ENCODE measurements around the gene ATP1A1.

The ATP1A1 gene

DNA sequence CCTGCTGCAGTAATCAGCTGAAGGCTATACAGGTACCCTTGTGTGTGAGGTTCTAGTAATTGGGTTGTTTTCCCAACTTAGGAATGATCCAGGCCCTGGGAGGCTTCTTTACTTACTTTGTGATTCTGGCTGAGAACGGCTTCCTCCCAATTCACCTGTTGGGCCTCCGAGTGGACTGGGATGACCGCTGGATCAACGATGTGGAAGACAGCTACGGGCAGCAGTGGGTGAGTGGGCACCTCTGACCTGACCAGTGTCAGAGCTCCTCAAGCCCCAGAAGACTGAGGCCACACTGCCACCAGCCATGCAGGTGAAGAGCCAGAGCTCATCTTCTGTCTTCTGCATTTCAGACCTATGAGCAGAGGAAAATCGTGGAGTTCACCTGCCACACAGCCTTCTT is 27.7 kb downstream of the ATP1A1 start:
- DNase-seq (ENCODE audit: insufficient read length, low spot score), result no peak
- no peak for TF ChIP-seq POLR2A (IDR thresholded peaks at IDR 0.05; ENCODE audit: low read depth, low read length)
- no peak for FAIRE-seq

DNA sequence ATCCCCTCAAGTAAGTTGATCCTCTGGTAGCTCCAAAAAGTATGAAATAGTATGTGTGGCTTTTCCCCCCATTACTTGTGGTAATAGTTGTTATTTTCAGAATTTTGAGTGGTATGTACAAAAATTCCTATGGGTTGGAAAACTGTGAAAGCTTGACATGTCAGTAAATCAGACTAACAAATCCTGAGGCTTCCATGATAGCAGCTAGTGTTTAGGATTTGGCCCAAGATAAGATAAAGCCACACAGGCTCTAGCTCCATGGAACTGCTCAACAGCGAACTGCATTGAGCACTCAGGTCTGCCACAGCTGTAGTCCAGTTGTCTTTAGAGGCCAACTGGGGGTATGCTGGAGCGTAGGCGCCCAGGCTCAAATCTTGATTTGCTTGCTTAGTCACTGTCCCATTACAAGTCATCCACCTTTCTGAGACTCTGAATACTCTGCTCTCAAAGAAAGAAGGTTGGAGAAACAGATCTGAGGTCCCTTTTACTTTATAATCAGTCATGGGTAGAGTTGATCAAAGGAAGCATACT is 28.7 kb downstream of the ATP1A1 start:
- FAIRE-seq (no peak), DNase-seq (ENCODE audit: insufficient read length, low spot score) (no peak)
- TF ChIP-seq POLR2A (IDR thresholded peaks at IDR 0.05; ENCODE audit: low read depth, low read length), result no peak

DNA sequence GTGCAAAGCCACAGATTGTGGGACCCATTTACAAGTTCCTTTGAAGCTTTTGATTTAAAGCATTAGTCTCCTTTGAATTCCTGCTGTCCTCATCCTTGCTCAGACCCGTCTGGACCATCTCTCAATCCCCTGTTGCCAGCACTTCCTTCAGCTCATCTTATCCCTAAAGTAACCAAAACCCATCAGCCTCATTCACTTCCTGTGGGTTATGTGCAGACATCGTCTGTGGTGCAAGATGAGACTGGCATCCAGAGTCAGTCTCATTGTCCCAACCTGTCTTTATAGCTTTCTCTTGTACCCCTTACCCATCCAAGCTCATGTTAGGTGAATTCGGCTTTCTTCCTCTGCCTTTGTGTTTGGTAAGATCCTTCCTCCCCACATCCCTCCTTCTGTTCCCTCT is 29.3 kb downstream of the ATP1A1 start:
- FAIRE-seq (no peak), DNase-seq (ENCODE audit: insufficient read length, low spot score) (no peak)
- no peak for TF ChIP-seq POLR2A (IDR thresholded peaks at IDR 0.05; ENCODE audit: low read depth, low read length)

DNA sequence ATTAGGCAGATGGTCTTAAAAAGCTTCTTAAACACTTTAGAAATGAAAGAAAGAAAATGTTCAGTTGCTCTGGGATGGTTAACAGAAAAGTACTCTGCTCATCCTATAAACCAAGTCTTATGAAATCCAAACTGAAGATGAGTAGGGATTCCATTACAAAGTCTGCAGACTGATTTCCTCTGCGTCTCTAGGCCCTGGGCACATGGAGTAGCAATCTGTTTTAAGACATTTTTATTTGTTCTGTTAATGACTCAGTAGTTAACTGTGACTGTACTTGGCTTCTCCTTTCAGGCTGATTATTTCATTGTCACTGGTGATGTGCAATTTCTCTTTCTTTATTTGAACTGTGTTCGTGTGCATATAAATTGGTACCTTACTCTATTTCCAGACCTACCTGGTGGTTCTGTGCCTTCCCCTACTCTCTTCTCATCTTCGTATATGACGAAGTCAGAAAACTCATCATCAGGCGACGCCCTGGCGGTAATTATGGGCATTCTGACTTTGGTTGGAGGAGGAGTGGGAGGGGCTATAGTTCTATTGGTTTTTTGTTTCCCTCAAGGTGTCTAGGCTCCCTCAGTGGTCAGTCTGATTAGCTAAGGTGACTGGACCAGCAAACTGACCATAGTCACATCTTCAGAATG is 30.6 kb downstream of the ATP1A1 start:
- FAIRE-seq (no peak), DNase-seq (ENCODE audit: insufficient read length, low spot score) (no peak)
- no peak for TF ChIP-seq POLR2A (IDR thresholded peaks at IDR 0.05; ENCODE audit: low read depth, low read length)

DNA sequence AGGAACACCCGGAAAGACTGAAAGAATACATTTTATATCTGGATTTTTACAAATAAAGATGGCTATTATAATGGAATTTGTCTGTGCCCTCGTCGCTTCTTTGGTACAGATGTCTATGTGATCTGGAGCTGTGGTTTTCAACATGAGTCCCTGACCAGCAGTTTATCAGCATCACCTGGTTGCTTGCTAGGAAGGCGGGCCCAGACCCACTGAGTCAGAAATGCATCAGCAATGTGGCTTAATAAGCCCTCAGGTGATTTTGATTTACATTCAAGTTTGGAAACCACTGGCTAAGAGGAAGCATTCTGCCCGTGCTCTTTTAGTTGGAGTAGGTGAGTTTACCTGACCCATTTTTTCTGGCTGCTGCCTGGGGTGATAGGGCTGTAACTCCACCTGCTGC is 31.7 kb downstream of the ATP1A1 start:
- DNase-seq (ENCODE audit: insufficient read length, low spot score) (no peak), FAIRE-seq (no peak)
- TF ChIP-seq POLR2A (IDR thresholded peaks at IDR 0.05; ENCODE audit: low read depth, low read length), result no peak

DNA sequence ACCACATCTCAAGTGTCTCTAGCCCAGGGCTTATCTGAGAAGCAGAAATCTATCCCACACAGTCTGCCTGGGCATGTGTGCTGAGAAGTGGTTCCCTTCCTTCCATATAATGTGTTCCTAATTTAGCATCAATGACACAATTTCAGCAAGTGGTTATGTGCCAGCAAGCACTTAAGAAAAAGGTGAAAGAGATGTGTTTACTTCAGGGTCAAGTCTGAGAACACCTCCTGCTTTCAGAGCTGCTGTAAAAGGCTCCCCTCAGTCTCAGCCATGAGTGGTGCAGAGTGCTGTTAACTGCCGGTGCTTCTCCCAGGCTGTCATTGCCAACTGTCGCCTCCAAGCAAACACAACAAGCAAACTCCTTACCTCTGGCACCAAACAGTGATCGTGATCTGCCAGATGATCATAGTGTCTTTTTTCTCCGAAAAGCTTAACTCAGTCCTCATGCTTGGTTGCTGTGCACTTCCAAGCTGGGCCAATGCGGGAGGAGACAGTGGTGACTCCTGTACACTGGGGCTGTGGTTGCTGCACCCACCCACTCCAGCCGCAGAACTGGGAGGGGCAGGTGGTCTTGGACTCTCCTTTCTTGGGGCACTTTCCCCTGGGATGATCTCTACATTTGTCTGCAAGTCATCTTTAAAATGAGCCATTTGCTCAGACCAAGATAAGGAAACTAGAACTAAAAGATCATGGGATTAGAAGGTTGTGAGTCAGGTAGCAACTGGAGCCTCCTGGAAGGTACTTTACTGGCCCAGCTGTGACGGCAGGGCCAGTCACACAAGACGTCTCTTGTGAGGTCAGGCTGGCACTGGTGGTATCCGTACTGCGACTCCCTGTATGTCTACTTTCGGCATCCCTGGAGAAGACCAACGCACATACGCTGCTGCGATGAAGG is 32.4 kb downstream of the ATP1A1 start:
- DNase-seq (ENCODE audit: insufficient read length, low spot score) (no peak), FAIRE-seq (no peak)
- no peak for TF ChIP-seq POLR2A (IDR thresholded peaks at IDR 0.05; ENCODE audit: low read depth, low read length)

DNA sequence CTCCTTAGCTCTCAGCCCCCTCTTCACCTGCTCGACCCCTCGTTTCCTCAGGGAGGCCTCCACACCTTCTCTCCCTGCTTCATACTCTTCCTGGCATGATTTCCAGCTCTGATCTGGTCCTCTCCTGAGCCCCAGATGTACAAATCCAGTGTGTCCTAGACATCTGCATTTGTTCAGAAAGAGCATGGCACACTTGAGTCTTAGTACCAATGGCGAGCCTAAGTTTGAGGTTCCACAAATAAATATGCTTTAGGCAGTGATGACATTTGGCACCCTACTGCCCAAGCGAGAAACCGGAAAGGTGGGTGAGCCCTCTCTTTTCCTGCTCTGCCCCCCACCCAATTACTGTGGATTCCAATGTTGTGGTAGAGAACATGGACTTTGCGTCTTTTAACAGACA is 34.0 kb downstream of the ATP1A1 start:
- no peak for TF ChIP-seq POLR2A (IDR thresholded peaks at IDR 0.05; ENCODE audit: low read depth, low read length)
- FAIRE-seq (no peak), DNase-seq (ENCODE audit: insufficient read length, low spot score) (no peak)

DNA sequence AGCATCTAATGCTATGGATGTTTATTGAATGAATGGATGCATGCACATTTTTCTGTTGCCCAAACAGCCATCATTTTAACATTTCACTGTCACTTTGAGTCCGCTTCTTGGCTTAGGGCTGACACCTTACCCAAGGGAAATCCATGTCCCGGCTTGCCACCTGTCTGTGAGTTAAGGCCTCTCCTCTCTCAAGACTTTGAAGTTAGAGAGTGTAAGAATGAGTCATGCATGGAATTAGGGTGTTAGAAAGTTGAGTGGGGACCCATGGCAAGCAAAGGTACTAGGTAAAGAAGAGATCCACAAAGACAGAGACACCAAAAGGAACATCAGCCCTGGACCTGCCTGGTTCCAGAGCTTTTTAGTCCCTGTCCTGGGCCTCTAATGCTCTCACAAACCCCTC is 35.1 kb downstream of the ATP1A1 start:
- FAIRE-seq, result no peak
- TF ChIP-seq POLR2A (IDR thresholded peaks at IDR 0.05; ENCODE audit: low read depth, low read length), result no peak
- no peak for DNase-seq (ENCODE audit: insufficient read length, low spot score)

DNA sequence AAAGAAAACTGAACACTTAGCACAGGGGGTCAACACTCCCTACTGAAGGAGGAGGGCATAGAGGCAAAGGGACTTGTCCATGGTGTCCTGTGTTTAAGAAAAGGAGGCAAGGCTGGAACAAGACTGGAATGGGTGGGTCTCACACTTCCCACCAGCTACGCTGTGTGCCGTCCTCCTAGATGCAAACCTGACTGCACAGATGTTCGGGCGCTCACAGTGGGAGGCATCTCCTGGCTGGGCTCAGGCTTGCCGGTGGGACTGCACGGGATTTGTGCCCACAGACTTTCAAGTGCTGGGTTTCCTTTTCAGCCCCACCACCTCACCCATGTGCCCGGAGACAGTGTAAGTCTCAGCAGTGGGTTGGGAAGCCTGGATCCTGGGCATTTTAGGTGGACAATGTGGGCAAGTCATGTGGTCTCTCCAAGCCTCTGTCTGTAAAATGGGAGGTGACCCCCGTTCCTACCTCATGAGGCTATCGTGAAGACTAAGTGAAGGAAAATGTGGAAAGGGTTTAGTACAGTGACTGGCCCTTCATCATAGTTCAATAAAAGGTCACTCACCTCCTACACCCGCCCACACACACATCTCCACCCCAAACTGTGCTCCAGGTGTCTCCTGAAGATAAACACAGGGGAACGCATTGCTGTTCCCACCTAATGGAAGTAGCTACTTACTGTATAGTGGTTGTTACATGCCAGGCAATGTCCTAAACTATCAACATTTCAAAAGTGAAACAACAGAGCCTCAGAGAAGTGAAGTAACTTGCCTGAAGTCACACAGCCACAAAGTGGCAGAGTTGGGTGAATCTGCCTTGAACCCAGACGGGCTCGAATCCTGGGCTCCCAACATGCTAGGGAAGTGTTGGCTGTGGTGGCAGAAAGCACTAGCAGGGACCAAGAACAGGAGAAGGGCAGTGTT is 36.0 kb downstream of the ATP1A1 start:
- TF ChIP-seq POLR2A (IDR thresholded peaks at IDR 0.05; ENCODE audit: low read depth, low read length), result no peak
- FAIRE-seq, result no peak
- no peak for DNase-seq (ENCODE audit: insufficient read length, low spot score)

DNA sequence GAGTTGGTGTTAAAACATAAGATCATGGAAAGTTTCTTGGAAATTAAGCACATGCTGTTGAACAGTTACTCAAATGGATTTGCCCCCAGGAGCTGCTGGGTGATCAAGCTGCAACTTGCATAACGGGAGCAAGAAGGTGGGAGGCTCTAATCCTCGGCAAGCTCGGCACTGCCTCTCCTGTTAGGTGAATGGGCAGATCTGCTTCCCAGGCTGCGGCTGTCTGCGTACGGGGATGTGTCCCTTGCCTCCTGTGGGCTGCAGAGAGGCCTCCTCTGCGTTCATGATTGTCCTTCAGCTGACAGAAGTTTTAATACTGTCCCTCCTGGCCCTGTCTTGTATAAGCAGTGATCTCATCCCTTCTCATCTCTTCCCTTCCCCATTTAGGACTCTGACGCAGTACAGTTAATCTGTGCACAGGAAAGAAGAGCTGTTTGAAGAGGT is 36.7 kb downstream of the ATP1A1 start:
- no peak for FAIRE-seq
- no peak for DNase-seq (ENCODE audit: insufficient read length, low spot score)
- TF ChIP-seq POLR2A (IDR thresholded peaks at IDR 0.05; ENCODE audit: low read depth, low read length), result no peak

DNA sequence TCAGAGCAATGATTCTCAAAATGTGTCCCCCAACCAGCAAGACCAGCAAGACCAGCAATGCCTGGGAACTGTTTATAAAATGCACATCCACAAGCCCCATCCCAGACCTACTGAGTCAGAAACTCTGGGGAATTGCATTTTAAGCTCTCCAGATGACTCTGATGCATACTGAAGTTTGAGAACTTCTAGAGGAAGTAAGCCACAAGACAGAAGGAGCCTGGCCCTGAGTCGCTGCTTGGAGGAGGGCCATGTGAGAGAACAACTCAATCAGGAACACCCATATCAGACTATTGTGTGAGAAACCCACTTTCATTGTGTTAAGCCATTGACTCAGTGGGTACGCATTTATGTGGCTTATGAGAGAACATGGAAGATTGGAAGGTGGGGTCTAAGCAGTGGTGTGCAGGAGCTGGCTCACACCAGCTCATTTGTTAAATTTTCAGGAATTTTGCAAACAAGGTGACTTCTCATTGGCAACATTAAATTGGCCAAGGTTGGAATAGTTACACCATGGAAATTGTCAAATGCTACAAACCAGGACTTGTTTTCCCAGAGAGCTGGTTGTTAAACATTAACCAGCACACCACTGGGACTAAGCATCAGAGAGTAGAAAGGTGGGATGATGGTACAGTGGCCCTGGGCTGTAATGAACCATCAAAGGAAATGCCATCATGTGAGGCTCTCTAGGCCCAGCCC is 38.9 kb downstream of the ATP1A1 start:
- FAIRE-seq, result no peak
- DNase-seq (ENCODE audit: insufficient read length, low spot score), result no peak

DNA sequence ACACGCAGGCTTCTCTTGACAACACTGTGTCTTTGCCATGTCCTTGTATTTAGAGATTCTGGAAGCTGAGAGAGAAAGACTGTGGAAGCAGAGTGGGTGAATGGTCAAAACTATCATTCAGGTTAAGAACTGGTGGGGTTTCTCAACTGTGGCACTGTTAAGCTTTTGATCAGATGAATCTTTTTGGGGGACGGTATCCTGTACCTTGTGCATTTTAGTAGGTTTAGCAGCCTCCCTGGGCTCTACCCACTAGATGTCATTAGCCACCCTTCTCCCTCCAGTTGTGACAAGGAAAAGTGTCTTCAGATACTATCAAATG is 39.4 kb downstream of the ATP1A1 start:
- FAIRE-seq, result no peak
- no peak for DNase-seq (ENCODE audit: insufficient read length, low spot score)
- TF ChIP-seq POLR2A (IDR thresholded peaks at IDR 0.05; ENCODE audit: low read depth, low read length), result no peak

More for the DNA sequence above, 38.9 kb downstream of the ATP1A1 start:
- no peak for TF ChIP-seq POLR2A (IDR thresholded peaks at IDR 0.05; ENCODE audit: low read depth, low read length)

DNA sequence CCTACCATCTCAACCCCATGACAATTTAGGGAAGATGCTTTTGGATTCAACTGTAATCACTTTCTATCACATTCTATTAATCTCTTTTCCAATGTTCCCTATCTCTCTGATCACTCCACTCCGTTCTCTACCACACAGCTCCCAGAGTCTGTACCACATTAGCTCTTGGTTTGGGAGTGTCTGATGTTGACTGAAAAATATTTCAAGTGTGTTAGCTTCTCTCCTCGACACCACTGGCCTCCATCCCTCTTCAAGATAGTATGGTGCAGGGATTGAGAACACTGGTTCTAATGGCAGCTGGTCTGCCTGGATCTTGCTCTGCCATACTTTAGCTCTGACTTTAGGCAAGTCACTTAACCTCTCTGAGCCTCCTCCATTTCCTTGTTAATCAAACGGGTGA is 39.9 kb downstream of the ATP1A1 start:
- no peak for DNase-seq (ENCODE audit: insufficient read length, low spot score)
- no peak for TF ChIP-seq POLR2A (IDR thresholded peaks at IDR 0.05; ENCODE audit: low read depth, low read length)
- no peak for FAIRE-seq
